CD4-positive, alpha-beta T cell treated with Interferon gamma for 1 hour (primary cell): ENCODE measurements around the gene TAS2R1.

Source experiments
- DNase-seq: peaks from one replicate; pipeline ENCODE4 v3.0.0-alpha.2; 2020

The TAS2R1 gene

GRCh38 chr5:9582406-9582805 is 47.7 kb downstream of the TAS2R1 start:
- no peak for DNase-seq
